ENCODE results near the gene RRAGD.

- TF ChIP-seq CTCF (IDR thresholded peaks at IDR 0.05; ENCODE audit: insufficient read depth, low read depth, low read length) = no peak
- no peak for TF ChIP-seq EZH2 (IDR thresholded peaks at IDR 0.05; ENCODE audit: insufficient read depth, low read length)
Observed at GRCh38 chr6:89410231-89410761, 1.8 kb downstream of the RRAGD start.

Measured in astrocyte (in vitro differentiated cells and primary cell).